Activated CD4-positive, alpha-beta T cell treated with anti-CD3 and anti-CD28 coated beads, Interleukin-2, amount 10 ng/mL, durations not matched to agents 7 days and 5 days (primary cell): Measurements from ENCODE around the gene MYOZ2. TPM values are rescaled to one million over a fixed set of nuclear protein-coding genes. Genes with fewer than 3 reads are reported as not detected.

Source experiments
- total RNA-seq, 2 experiments: library from RNA; stranded (reverse); gene quantifications; one replicate each; pipeline ENCODE4 v1.2.3, GENCODE V29; 2021

MYOZ2 gene
- total RNA-seq, 2 experiments from 2014 or later = not detected

Other genes with a start within 250 kb of the MYOZ2 start
- gene SYNPO2, start 247.0 kb upstream of the MYOZ2 start, total RNA-seq = 1 to 10 TPM; 1.2 to 1.4 TPM
- 1 to 10 TPM; 6.7 to 6.9 TPM for gene USP53, start 76.9 kb downstream of the MYOZ2 start, total RNA-seq
- not detected for gene FABP2, start 186.3 kb downstream of the MYOZ2 start, total RNA-seq